H9 (cell line): ENCODE results near the gene RBM33. TPM values are rescaled to one million over a fixed set of nuclear protein-coding genes. Genes with fewer than 3 reads are reported as not detected.

ENCODE experiments used
- DNase-seq: peaks from one replicate; pipeline ENCODE4 v3.0.0-alpha.2; 2017
- H2AFZ ChIP-seq: one replicate; pipeline ENCODE4 v1.6.1; 2013; ENCODE audit warnings: mild to moderate bottlenecking, low read length, control low read depth, moderate library complexity
- H2AK5ac ChIP-seq: 2 replicates; pipeline ENCODE4 v1.6.1; 2013; ENCODE audit warnings: low read length, control low read depth, mixed read lengths; ENCODE audit not compliant: insufficient read length
- H2BK120ac ChIP-seq: one replicate; pipeline ENCODE4 v1.6.1; 2013; ENCODE audit warnings: low read depth, mild to moderate bottlenecking, low read length, control low read depth, inconsistent platforms; ENCODE audit not compliant: poor library complexity, severe bottlenecking
- H2BK12ac ChIP-seq: 2 replicates; pipeline ENCODE4 v1.6.1; 2013; ENCODE audit warnings: low read length, control low read depth, mixed read lengths, low read depth; ENCODE audit not compliant: insufficient read length
- H2BK15ac ChIP-seq: 2 replicates; pipeline ENCODE4 v1.6.1; 2013; ENCODE audit warnings: low read depth, low read length, control low read depth
- H2BK20ac ChIP-seq: one replicate; pipeline ENCODE4 v1.6.1; 2013; ENCODE audit warnings: low read depth, mild to moderate bottlenecking, low read length, control low read depth, inconsistent platforms; ENCODE audit not compliant: poor library complexity, severe bottlenecking
- H2BK5ac ChIP-seq: 2 replicates; pipeline ENCODE4 v1.6.1; 2013; ENCODE audit warnings: low read length, control low read depth, mixed read lengths; ENCODE audit not compliant: insufficient read length
- H3K14ac ChIP-seq: 2 replicates; pipeline ENCODE4 v1.6.1; 2013; ENCODE audit warnings: low read length, control low read depth; ENCODE audit not compliant: insufficient read depth
- H3K18ac ChIP-seq: 2 replicates; pipeline ENCODE4 v1.6.1; 2013; ENCODE audit warnings: low read depth, mild to moderate bottlenecking, mixed read lengths, low read length, control low read depth; ENCODE audit not compliant: insufficient read length
- H3K23ac ChIP-seq: 2 replicates; pipeline ENCODE4 v1.6.1; 2013; ENCODE audit warnings: low read length, control low read depth, mixed read lengths, low read depth; ENCODE audit not compliant: insufficient read length
- H3K23me2 ChIP-seq: 2 replicates; pipeline ENCODE4 v1.6.1; 2013; ENCODE audit warnings: low read depth, mild to moderate bottlenecking, mixed read lengths, low read length, control low read depth; ENCODE audit not compliant: insufficient read length, poor library complexity, severe bottlenecking
- H3K27ac ChIP-seq: 2 replicates; pipeline ENCODE4 v1.5.1; 2013; ENCODE audit warnings: low read length, control low read depth, mixed read lengths, low read depth; ENCODE audit not compliant: insufficient read length
- H3K27me3 ChIP-seq: 2 replicates; pipeline ENCODE4 v1.6.1; 2013; ENCODE audit warnings: low read length, control low read depth, inconsistent platforms; ENCODE audit not compliant: insufficient read depth
- H3K4ac ChIP-seq: 2 replicates; pipeline ENCODE4 v1.6.1; 2013; ENCODE audit warnings: low read depth, mild to moderate bottlenecking, control low read depth, inconsistent platforms, low read length, moderate library complexity
- H3K4me1 ChIP-seq: 2 replicates; pipeline ENCODE4 v1.6.1; 2013; ENCODE audit warnings: low read length, control low read depth, inconsistent platforms; ENCODE audit not compliant: insufficient read depth
- H3K4me2 ChIP-seq: 2 replicates; pipeline ENCODE4 v1.6.1; 2013; ENCODE audit warnings: low read length, control low read depth, mixed read lengths; ENCODE audit not compliant: insufficient read length, insufficient read depth
- H3K56ac ChIP-seq: 2 replicates; pipeline ENCODE4 v1.6.1; 2013; ENCODE audit warnings: low read depth, mild to moderate bottlenecking, mixed read lengths, low read length, control low read depth; ENCODE audit not compliant: insufficient read length
- H3K79me1 ChIP-seq: 2 replicates; pipeline ENCODE4 v1.6.1; 2013; ENCODE audit warnings: low read depth, mild to moderate bottlenecking, moderate library complexity, low read length, control low read depth, inconsistent platforms; ENCODE audit not compliant: insufficient read depth, poor library complexity, severe bottlenecking
- H3K79me2 ChIP-seq: 2 replicates; pipeline ENCODE4 v1.6.1; 2013; ENCODE audit warnings: low read length, control low read depth, inconsistent platforms; ENCODE audit not compliant: insufficient read depth
- H3K9ac ChIP-seq: 2 replicates; pipeline ENCODE4 v1.6.1; 2013; ENCODE audit warnings: low read length, control low read depth, mixed read lengths; ENCODE audit not compliant: insufficient read length; ENCODE audit errors: extremely low read depth
- H3K9me3 ChIP-seq: one replicate; pipeline ENCODE4 v1.6.1; 2013; ENCODE audit warnings: low read depth, low read length, inconsistent platforms; ENCODE audit not compliant: control insufficient read depth
- H3T11ph ChIP-seq: one replicate; pipeline ENCODE4 v1.6.1; 2013; ENCODE audit warnings: mild to moderate bottlenecking, low read length, control low read depth, inconsistent platforms
- H4K20me1 ChIP-seq: one replicate; pipeline ENCODE4 v1.6.1; 2013; ENCODE audit not compliant: control insufficient read depth, insufficient read length, insufficient read depth
- H4K5ac ChIP-seq: 2 replicates; pipeline ENCODE4 v1.6.1; 2013; ENCODE audit warnings: low read depth, mild to moderate bottlenecking, mixed read lengths, low read length, control low read depth; ENCODE audit not compliant: insufficient read length
- H4K8ac ChIP-seq: replicated peaks from 2 replicates; pipeline ENCODE4 v1.6.1; 2013; ENCODE audit warnings: low read length, control low read depth, mixed read lengths, low read depth; ENCODE audit not compliant: insufficient read length
- H4K91ac ChIP-seq: 2 replicates; pipeline ENCODE4 v1.6.1; 2013; ENCODE audit warnings: low read depth, mild to moderate bottlenecking, moderate library complexity, mixed read lengths, low read length, control low read depth; ENCODE audit not compliant: insufficient read length
- H3K27ac Mint-ChIP-seq, 3 experiments: 2 replicates in 2 of 3; 3 replicates in 1 of 3; pipeline ENCODE4 v1.8.0; 2020 to 2021; ENCODE audit warnings: mixed read lengths in 3 of 3, mild to moderate bottlenecking in 1 of 3, moderate library complexity in 1 of 3
- H3K27me3 Mint-ChIP-seq: 2 replicates; pipeline ENCODE4 v1.8.0; 2021; ENCODE audit warnings: low read depth, mild to moderate bottlenecking, moderate library complexity, mixed read lengths
- H3K36me3 Mint-ChIP-seq, 3 experiments: 2 replicates in 2 of 3; 3 replicates in 1 of 3; pipeline ENCODE4 v1.8.0; 2020 to 2021; ENCODE audit warnings: low read depth in 3 of 3, mixed read lengths in 3 of 3; ENCODE audit not compliant: insufficient read depth in 1 of 3
- H3K4me1 Mint-ChIP-seq, 2 experiments: 2 replicates each; pipeline ENCODE4 v1.8.0; 2020; ENCODE audit warnings: mixed read lengths in 2 of 2
- H3K4me3 Mint-ChIP-seq, 2 experiments: 2 replicates in 1 of 2; 3 replicates in 1 of 2; pipeline ENCODE4 v1.8.0; 2020 to 2021; ENCODE audit warnings: mild to moderate bottlenecking in 2 of 2, mixed read lengths in 2 of 2, moderate library complexity in 1 of 2
- H3K9me3 Mint-ChIP-seq, 2 experiments: 2 replicates in 1 of 2; 3 replicates in 1 of 2; pipeline ENCODE4 v1.8.0; 2020; ENCODE audit warnings: mild to moderate bottlenecking in 2 of 2, mixed read lengths in 2 of 2, moderate library complexity in 1 of 2
- CTCF ChIP-seq: fragments of 200-600 bp; sonication (generic); conservative IDR thresholded peaks from 3 replicates; pipeline ENCODE4 v1.8.0; 2021; ENCODE audit warnings: antibody characterized with exemption, mild to moderate bottlenecking
- WGBS: extraction: QIAGEN DNeasy Blood & Tissue Kit; methylation state at CpG from one replicate; pipeline ENCODE4 v1.1.7; 2013; ENCODE audit warnings: missing lambda C conversion rate, low lambda C conversion rate, mixed read lengths; ENCODE audit not compliant: insufficient read length; ENCODE audit errors: extremely low coverage; 5-methylcytosine and 5-hydroxymethylcytosine counted together
- total RNA-seq: library from RNA; stranded (reverse); gene quantifications from 2 replicates; pipeline ENCODE4 v1.2.1, GENCODE V29; 2021

RBM33 gene
- total RNA-seq, 1 experiment from 2014 or later, result 71.3 TPM

GRCh38 chr7:155824227-155824886 is 179.9 kb downstream of the RBM33 start:
- Mint-ChIP-seq H3K36me3 (no peaks in the 10 kb centered on the region), H3K27ac (no peak overlapping the region), H3K4me3 (no peak overlapping the region), H3K9me3 (no peaks in the 10 kb centered on the region), H3K4me1 (no peaks in the 10 kb centered on the region), H3K27me3 (peaks cover 16% of the 10 kb centered on the region)
- no CpG with 5 or more reads among the region's 17 CpGs for WGBS
- Histone ChIP-seq H3K9ac (no peak overlapping the region), H3K79me1 (no peaks in the 10 kb centered on the region), H4K91ac (no peak overlapping the region), H3T11ph (no peak overlapping the region), H2BK5ac (no peak overlapping the region), H2BK15ac (no peak overlapping the region), H3K18ac (no peak overlapping the region), H3K23ac (no peak overlapping the region), H3K4me2 (no peak overlapping the region), H3K4ac (no peak overlapping the region), H3K23me2 (no peaks in the 10 kb centered on the region), H2BK20ac (no peak overlapping the region), H3K79me2 (no peaks in the 10 kb centered on the region), H3K56ac (no peak overlapping the region), H2AFZ (no peak overlapping the region), H3K4me1 (no peaks in the 10 kb centered on the region), H2AK5ac (no peak overlapping the region), H3K27me3 (no peaks in the 10 kb centered on the region), H2BK120ac (no peak overlapping the region), H4K8ac (no peak overlapping the region), H4K20me1 (no peaks in the 10 kb centered on the region), H2BK12ac (no peak overlapping the region), H3K9me3 (no peaks in the 10 kb centered on the region), H4K5ac (no peak overlapping the region), H3K27ac (no peak overlapping the region), H3K14ac (no peak overlapping the region)
- DNase-seq, result no peak
- TF ChIP-seq CTCF, result no peak
